Stimulated activated naive CD8-positive, alpha-beta T cell treated with anti-CD3 and anti-CD28 coated beads, Interleukin-15, Interleukin-2, amounts not matched to agents 100 ng/mL and 50 ng/mL, for 24 hours (primary cell): ENCODE measurements around the gene ELAVL4.

Source experiments
- H3K27ac Mint-ChIP-seq: one replicate; pipeline ENCODE4 v1.8.0; 2021; ENCODE audit warnings: mild to moderate bottlenecking, mixed read lengths
- H3K27me3 Mint-ChIP-seq: one replicate; pipeline ENCODE4 v1.8.0; 2021; ENCODE audit warnings: mixed read lengths
- H3K36me3 Mint-ChIP-seq: one replicate; pipeline ENCODE4 v1.8.0; 2021; ENCODE audit warnings: low read depth, mixed read lengths
- H3K4me1 Mint-ChIP-seq: one replicate; pipeline ENCODE4 v1.8.0; 2021; ENCODE audit warnings: low read depth, mixed read lengths
- H3K4me3 Mint-ChIP-seq: one replicate; pipeline ENCODE4 v1.8.0; 2021; ENCODE audit warnings: mild to moderate bottlenecking, mixed read lengths
- H3K9me3 Mint-ChIP-seq: one replicate; pipeline ENCODE4 v1.8.0; 2021; ENCODE audit warnings: mixed read lengths

The ELAVL4 gene

DNA sequence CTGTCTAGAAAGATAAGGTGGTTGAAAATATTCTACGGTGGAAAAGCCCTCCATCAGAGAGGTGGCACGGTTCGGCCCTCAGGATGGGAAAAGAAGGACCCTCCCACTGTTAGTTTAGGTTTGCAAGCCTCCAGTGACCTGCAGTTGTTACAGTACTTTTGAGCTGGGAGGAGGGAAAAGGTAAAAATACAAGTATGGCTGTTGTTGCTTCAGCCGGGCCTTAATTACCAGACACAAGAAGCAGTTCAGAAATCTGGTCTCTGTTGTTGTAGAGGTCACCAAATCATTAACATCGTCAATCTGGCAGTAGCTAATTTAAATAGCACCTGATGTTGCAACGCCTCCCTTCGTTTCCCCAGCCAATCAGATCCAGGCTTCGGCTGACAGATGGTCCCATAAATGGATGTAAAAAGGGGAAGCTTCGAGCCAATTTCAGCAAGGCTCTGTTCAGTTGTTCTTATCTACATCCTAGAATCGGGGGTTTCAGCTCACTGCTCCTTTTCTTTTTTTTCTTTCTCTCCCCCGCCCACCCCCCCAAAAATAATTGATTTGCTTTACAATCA, at the start of gene ELAVL4:
TSS of gene ELAVL4 (plus strand) at position 424 of the 563 bp plus-strand sequence. CDS start 270 bp downstream, outside the sequence.
- no peaks in the 10 kb centered on the region for H3K9me3 Mint-ChIP-seq
- no peak within 1 kb of the TSS for H3K27ac Mint-ChIP-seq
- H3K36me3 Mint-ChIP-seq: no peaks in the 10 kb centered on the region
- peaks cover 73% of the 10 kb centered on the region for H3K27me3 Mint-ChIP-seq
- H3K4me3 Mint-ChIP-seq: peak within 1 kb of the TSS; percentile 65
- peaks cover 22% of the 10 kb centered on the region for H3K4me1 Mint-ChIP-seq

DNA sequence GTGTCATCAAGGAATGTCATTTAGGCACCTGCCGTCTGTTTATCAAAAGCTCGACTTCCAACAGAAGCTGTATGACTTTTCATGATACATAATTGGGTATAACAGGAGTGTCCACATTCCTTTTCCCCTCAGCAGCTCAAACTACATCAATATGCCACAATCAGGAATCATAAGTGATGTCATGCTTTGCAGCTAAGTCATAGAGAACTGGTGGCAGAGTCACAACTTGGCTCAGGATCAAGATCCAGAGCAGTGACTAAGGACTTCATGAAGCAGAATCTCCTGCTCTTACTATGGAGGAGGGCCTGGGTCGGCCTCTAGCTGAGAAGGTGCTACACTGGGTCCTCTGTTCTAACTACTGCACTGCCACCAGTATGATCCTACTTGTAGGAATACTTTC, 48.4 kb upstream of the ELAVL4 start:
- no peaks in the 10 kb centered on the region for H3K36me3 Mint-ChIP-seq
- no peaks in the 10 kb centered on the region for H3K27me3 Mint-ChIP-seq
- H3K4me1 Mint-ChIP-seq: no peaks in the 10 kb centered on the region
- H3K27ac Mint-ChIP-seq: no peak overlapping the region
- no peak overlapping the region for H3K4me3 Mint-ChIP-seq
- no peaks in the 10 kb centered on the region for H3K9me3 Mint-ChIP-seq

GRCh38 chr1:50066806-50067205, 41.9 kb upstream of the ELAVL4 start:
- no peaks in the 10 kb centered on the region for H3K4me1 Mint-ChIP-seq
- no peak overlapping the region for H3K27ac Mint-ChIP-seq
- no peaks in the 10 kb centered on the region for H3K9me3 Mint-ChIP-seq
- no peaks in the 10 kb centered on the region for H3K36me3 Mint-ChIP-seq
- no peaks in the 10 kb centered on the region for H3K27me3 Mint-ChIP-seq
- H3K4me3 Mint-ChIP-seq: no peak overlapping the region

DNA sequence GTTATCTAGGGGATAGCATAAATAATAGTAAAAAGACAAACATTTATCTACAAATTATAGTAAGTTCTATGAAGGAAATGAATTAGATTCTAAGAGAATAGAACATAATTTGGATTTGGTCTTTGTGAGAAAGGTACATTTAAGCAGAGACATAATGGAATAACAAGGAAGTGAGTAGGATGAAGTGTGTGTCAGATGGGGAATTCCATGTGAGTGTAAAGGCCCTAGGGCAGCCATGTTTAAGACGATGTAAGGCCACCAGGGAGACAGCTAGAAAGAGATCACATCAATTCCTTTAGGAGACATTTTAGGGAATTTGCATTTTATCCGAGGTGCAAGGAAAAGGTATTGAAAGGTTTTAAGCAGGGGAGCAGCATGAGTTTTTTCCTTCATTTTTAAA, 33.8 kb upstream of the ELAVL4 start:
- Mint-ChIP-seq H3K27ac (no peak overlapping the region), H3K27me3 (peaks cover 3% of the 10 kb centered on the region), H3K36me3 (no peaks in the 10 kb centered on the region), H3K4me1 (no peaks in the 10 kb centered on the region), H3K9me3 (peaks cover 7% of the 10 kb centered on the region), H3K4me3 (no peak overlapping the region)

DNA sequence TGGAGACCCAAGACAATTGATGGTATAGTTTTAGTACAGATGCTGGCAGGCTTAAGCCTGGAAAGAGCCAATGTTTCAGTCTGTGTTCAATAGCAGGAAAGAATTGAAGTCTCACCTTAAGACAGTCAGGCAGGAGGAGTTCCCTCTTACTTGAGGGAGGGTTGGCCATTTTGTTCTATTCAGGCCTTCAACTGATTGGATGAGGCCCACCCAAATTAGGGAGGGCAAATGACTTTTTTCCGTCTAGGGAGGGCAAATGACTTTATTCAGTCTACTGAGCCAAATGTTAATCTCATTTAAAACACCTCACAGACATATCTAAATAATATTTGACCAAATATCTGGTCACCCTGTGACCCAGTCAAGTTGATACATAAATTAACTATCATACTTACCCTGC, 31.4 kb upstream of the ELAVL4 start:
- H3K4me3 Mint-ChIP-seq: no peak overlapping the region
- no peaks in the 10 kb centered on the region for H3K4me1 Mint-ChIP-seq
- H3K27me3 Mint-ChIP-seq: peaks cover 3% of the 10 kb centered on the region
- H3K9me3 Mint-ChIP-seq: peaks cover 7% of the 10 kb centered on the region
- no peak overlapping the region for H3K27ac Mint-ChIP-seq
- no peaks in the 10 kb centered on the region for H3K36me3 Mint-ChIP-seq

DNA sequence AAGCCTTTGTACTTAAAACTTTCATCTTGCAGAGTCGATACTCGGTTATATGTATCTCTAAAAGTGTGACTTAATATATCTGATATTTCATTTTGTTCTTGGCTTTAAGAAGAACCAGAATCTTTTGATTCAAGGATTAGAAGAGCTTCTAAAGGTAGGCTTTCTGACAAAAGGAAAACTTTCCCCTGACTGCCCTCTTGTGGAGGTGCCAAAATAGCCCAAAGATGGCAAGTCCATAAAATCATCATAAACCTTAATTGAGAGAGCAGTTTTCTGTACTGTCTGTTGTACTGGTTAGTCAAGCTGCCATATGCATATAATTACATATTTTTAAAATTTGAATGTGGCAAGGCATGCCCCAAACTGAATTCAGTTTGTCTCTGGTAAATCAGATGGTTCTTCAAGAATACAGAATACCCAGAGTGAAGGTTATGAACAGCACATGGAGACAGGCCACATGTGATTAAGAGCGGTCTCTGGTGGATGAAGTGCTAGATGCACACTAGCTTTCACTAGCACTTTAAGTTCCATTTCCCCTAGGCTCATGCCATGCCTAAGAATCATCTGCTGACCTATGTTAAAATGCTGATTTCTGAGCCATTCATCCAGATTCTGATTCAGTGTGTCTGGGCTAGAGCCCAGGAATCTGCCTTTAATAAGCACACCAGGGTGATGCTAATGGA, 27.7 kb upstream of the ELAVL4 start:
- Mint-ChIP-seq H3K4me3 (no peak overlapping the region), H3K27ac (no peak overlapping the region)

GRCh38 chr1:50084389-50084788, 24.3 kb upstream of the ELAVL4 start:
- Mint-ChIP-seq H3K27me3 (no peaks in the 10 kb centered on the region), H3K9me3 (peaks cover 2% of the 10 kb centered on the region), H3K4me3 (no peak overlapping the region), H3K4me1 (no peaks in the 10 kb centered on the region), H3K36me3 (no peaks in the 10 kb centered on the region), H3K27ac (no peak overlapping the region)

More for the DNA sequence above, 27.7 kb upstream of the ELAVL4 start:
- Mint-ChIP-seq H3K27me3 (no peaks in the 10 kb centered on the region), H3K4me1 (no peaks in the 10 kb centered on the region), H3K9me3 (peaks cover 2% of the 10 kb centered on the region), H3K36me3 (no peaks in the 10 kb centered on the region)

- Mint-ChIP-seq H3K4me1 (no peaks in the 10 kb centered on the region), H3K36me3 (no peaks in the 10 kb centered on the region), H3K27me3 (peaks cover 4% of the 10 kb centered on the region), H3K27ac (no peak overlapping the region), H3K9me3 (no peaks in the 10 kb centered on the region), H3K4me3 (no peak overlapping the region)
Observed at GRCh38 chr1:50091068-50091467, 17.7 kb upstream of the ELAVL4 start.

DNA sequence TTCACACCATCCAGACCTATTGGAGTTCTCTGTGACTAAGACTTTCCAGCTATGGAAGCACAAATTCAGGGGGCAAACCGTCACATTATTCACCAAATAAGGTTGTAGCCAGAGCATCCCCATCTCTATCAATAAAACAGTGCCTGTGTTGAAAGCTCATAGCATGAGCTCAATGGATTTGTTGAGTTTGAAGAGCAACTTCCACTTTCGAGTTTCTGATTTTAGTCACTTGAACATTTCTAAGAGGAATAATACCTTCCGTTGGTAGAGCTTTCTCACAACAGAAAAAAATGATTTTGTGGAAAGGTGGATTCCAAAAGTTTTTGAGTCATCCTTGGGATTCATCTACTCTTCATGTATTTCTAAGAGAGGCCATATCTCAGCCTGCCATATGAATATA, 13.0 kb upstream of the ELAVL4 start:
- Mint-ChIP-seq H3K4me1 (no peaks in the 10 kb centered on the region), H3K27me3 (peaks cover 7% of the 10 kb centered on the region), H3K9me3 (no peaks in the 10 kb centered on the region), H3K27ac (no peak overlapping the region), H3K4me3 (no peak overlapping the region), H3K36me3 (no peaks in the 10 kb centered on the region)

DNA sequence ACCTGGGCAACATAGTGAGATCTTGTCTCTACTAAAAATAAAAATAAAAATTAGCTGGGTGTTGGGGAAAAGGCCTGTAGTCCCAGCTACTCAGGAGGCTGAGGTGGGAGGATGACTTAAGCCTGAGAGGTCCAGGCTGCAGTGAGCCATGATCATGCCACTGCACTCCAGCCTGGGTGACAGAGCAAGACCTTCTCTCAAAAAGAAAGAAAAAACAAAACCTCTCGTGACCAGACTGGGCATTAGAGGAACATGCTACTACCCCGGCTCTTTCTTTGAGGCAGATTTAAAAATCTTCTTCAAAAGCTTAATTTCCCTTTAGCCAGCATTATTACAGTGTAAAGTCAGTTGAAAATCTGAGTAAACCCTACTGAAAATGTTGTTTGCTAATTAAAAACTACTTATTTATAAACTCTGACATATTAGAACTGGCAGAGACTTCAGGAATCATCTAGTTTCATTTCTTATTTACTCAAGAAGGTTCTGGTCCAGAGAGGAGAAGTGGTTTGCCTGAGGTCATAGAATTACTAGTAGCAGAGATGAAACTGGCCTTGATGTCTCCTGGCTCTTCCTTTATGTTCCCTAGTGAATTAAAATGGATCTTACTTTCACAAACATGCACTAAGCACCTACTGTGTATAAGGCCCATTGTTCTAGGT, 11.6 kb upstream of the ELAVL4 start:
- no peaks in the 10 kb centered on the region for H3K36me3 Mint-ChIP-seq
- H3K27ac Mint-ChIP-seq: no peak overlapping the region
- no peaks in the 10 kb centered on the region for H3K9me3 Mint-ChIP-seq
- peaks cover 7% of the 10 kb centered on the region for H3K27me3 Mint-ChIP-seq
- no peak overlapping the region for H3K4me3 Mint-ChIP-seq
- no peaks in the 10 kb centered on the region for H3K4me1 Mint-ChIP-seq

DNA sequence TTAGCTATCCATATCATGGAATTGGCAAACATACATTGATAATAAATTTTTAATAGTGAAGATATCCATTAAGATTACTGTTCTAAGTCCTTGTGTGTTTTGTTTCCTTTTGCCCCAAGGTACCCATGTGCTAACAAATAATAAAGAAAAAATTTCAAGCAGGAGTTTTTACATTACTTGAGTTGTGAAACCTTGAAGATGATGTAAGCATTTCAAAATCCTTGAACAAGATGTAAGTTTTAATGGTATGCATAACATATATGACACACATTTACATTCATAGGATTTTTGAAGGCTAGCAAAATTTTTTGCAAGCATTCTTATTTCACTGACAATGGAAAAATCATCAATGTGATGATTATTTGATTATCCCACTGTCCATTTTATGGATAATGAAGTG, 10.9 kb upstream of the ELAVL4 start:
- no peaks in the 10 kb centered on the region for H3K9me3 Mint-ChIP-seq
- no peaks in the 10 kb centered on the region for H3K36me3 Mint-ChIP-seq
- no peaks in the 10 kb centered on the region for H3K4me1 Mint-ChIP-seq
- peaks cover 7% of the 10 kb centered on the region for H3K27me3 Mint-ChIP-seq
- H3K27ac Mint-ChIP-seq: no peak overlapping the region
- no peak overlapping the region for H3K4me3 Mint-ChIP-seq

DNA sequence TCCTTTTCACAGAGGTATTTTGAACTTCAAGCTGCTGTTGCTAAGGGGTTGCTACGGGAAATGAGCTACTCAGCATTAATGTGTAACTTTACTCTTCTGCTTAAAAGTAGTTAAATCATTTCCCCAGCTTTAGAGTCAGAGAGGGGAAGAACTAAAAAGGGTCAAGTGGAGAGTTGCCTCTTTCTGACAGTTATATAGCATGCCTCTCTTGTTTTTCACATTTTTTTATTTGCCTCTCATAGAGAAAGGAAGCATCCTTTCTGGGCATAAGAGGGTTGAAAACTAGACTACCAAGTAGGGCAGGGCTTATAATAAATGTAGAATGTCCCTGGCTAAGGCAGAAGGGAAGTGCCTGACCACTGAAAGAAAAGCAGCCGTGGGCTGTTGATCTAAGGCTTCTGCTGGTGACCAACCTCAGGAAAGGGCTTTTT, 10.1 kb upstream of the ELAVL4 start:
- Mint-ChIP-seq H3K4me1 (no peaks in the 10 kb centered on the region), H3K36me3 (no peaks in the 10 kb centered on the region), H3K4me3 (no peak overlapping the region), H3K9me3 (no peaks in the 10 kb centered on the region), H3K27me3 (peaks cover 12% of the 10 kb centered on the region), H3K27ac (no peak overlapping the region)

GRCh38 chr1:50099654-50100053, 9.1 kb upstream of the ELAVL4 start:
- H3K27me3 Mint-ChIP-seq: peaks cover 8% of the 10 kb centered on the region
- H3K27ac Mint-ChIP-seq: no peak overlapping the region
- no peak overlapping the region for H3K4me3 Mint-ChIP-seq
- no peaks in the 10 kb centered on the region for H3K4me1 Mint-ChIP-seq
- H3K36me3 Mint-ChIP-seq: no peaks in the 10 kb centered on the region
- no peaks in the 10 kb centered on the region for H3K9me3 Mint-ChIP-seq

- no peaks in the 10 kb centered on the region for H3K4me1 Mint-ChIP-seq
- no peak overlapping the region for H3K27ac Mint-ChIP-seq
- peaks cover 36% of the 10 kb centered on the region for H3K27me3 Mint-ChIP-seq
- H3K4me3 Mint-ChIP-seq: no peak overlapping the region
- no peaks in the 10 kb centered on the region for H3K36me3 Mint-ChIP-seq
- H3K9me3 Mint-ChIP-seq: no peaks in the 10 kb centered on the region
Observed at GRCh38 chr1:50103615-50104081, 5.1 kb upstream of the ELAVL4 start.

DNA sequence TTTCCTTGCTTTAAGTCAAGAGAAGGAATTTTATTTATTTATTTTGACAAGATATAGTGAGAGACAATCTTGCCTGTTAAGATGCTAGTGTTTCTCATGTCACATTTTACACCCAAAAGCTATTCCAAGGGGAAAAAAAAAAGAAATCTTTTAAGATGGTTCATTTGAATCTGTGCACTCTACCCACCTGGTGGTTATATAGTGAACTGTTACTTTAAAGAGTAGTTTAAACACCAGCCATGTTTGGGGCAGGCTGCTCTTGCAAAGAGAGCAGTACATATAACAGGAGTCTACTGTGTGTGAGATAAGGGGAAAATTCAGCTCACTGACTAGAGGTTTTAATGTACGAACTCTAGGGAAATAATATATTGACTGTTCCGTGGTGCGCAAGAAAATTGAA, 3.3 kb upstream of the ELAVL4 start:
- Mint-ChIP-seq H3K27ac (no peak overlapping the region), H3K9me3 (no peaks in the 10 kb centered on the region), H3K4me1 (peaks cover 15% of the 10 kb centered on the region), H3K4me3 (no peak overlapping the region), H3K36me3 (no peaks in the 10 kb centered on the region), H3K27me3 (peaks cover 51% of the 10 kb centered on the region)
